DND-41 (cell line): ENCODE data around the gene SDCCAG8.

ENCODE experiments used
- ATAC-seq: fragments of 200-7000 bp; cut with Tn5 transposase; 3 replicates; pipeline ENCODE4 v1.9.1; 2021; ENCODE audit warnings: low read depth; ENCODE audit not compliant: insufficient read depth
- DNase-seq: peaks from one replicate; pipeline ENCODE4 v3.0.0-alpha.2; 2020
- H2AFZ ChIP-seq: 2 replicates; pipeline ENCODE4 v1.6.0; 2012; ENCODE audit warnings: low read depth, low read length
- H3K27ac ChIP-seq: 2 replicates; pipeline ENCODE4 v1.5.1; 2012; ENCODE audit warnings: low read length, inconsistent platforms
- H3K27me3 ChIP-seq: fragments of 200-600 bp; sonication (generic); 2 replicates; pipeline ENCODE4 v1.6.0; 2012; ENCODE audit warnings: low read length, mild to moderate bottlenecking, inconsistent platforms; ENCODE audit not compliant: insufficient read depth, poor library complexity
- H3K36me3 ChIP-seq: 2 replicates; pipeline ENCODE4 v1.5.1; 2012; ENCODE audit warnings: low read length, inconsistent platforms; ENCODE audit not compliant: insufficient read depth
- H3K4me1 ChIP-seq: 2 replicates; pipeline ENCODE4 v1.5.1; 2012; ENCODE audit warnings: mild to moderate bottlenecking, low read length; ENCODE audit not compliant: insufficient read depth
- H3K4me2 ChIP-seq: 2 replicates; pipeline ENCODE4 v1.6.0; 2012; ENCODE audit warnings: mild to moderate bottlenecking, moderate library complexity, low read length, inconsistent platforms; ENCODE audit not compliant: insufficient read depth
- H3K4me3 ChIP-seq, 2 experiments: fragments of 200-600 bp in 1 of 2; shearing (Covaris generic) in 1 of 2; 2 replicates each; pipeline ENCODE4 v1.5.1; 2012 to 2016; ENCODE audit warnings: inconsistent platforms in 2 of 2, low read length in 2 of 2, mild to moderate bottlenecking in 2 of 2, low read depth in 1 of 2, moderate library complexity in 1 of 2
- H3K79me2 ChIP-seq: 2 replicates; pipeline ENCODE4 v1.6.0; 2012; ENCODE audit warnings: low read length, inconsistent platforms; ENCODE audit not compliant: insufficient read depth
- H3K9ac ChIP-seq: 2 replicates; pipeline ENCODE4 v1.6.0; 2012; ENCODE audit warnings: low read depth, mild to moderate bottlenecking, inconsistent platforms, low read length, moderate library complexity
- H3K9me3 ChIP-seq: 2 replicates; pipeline ENCODE4 v1.5.1; 2012; ENCODE audit warnings: low read length, moderate library complexity, mild to moderate bottlenecking, inconsistent platforms; ENCODE audit not compliant: insufficient read depth, severe bottlenecking
- H4K20me1 ChIP-seq: 2 replicates; pipeline ENCODE4 v1.6.0; 2012; ENCODE audit warnings: low read length; ENCODE audit not compliant: insufficient read depth
- EZH2 ChIP-seq: IDR thresholded peaks from 3 replicates; pipeline ENCODE4 v1.6.1; 2012; ENCODE audit warnings: borderline replicate concordance, low read depth, mild to moderate bottlenecking, moderate library complexity, low read length, inconsistent platforms; ENCODE audit not compliant: severe bottlenecking
- TF ChIP-seq, protein P1 (sequence below): IDR thresholded peaks from 2 replicates; pipeline ENCODE4 v1.5.1; 2012; ENCODE audit warnings: borderline replicate concordance, low read length, moderate library complexity, mild to moderate bottlenecking; ENCODE audit not compliant: poor library complexity, severe bottlenecking; ENCODE audit errors: extremely low read depth

SDCCAG8 gene

DNA sequence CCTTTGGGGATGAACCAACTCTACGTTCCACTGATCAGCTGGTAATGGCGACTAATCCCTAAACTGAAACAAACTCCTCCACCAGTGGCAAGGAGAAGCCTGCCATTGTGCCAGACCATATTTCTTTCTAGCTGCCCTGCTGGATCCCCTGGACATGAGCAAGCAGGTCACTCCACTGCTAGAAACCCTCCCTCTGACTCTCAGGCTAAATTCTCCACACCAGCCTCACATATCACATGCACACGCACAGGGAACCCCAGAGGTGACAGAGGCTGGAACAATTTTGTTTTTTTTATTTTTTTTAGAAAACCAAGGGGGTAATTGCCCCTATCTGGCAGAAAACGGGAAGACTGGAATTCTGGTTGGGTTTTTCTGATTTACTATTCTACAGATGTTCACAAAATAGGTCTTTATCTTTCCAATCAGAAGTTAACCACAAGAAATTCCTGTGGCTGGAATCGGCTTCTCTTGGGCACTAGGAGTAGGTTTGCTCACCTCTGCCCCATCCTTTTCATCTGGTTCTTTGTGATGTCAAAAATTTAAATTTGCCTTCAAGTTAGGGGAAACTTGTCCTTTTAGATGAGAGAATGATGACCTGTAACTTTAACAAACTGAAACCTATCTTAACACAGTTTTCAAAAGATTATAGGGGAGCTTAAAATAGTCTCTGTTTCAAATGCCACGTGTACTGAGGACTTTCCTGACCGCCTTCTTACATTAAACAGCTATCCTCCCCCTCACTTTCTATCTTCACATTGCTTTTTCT lies 258.1 kb downstream of the SDCCAG8 start:
- TF ChIP-seq, protein P1, sequence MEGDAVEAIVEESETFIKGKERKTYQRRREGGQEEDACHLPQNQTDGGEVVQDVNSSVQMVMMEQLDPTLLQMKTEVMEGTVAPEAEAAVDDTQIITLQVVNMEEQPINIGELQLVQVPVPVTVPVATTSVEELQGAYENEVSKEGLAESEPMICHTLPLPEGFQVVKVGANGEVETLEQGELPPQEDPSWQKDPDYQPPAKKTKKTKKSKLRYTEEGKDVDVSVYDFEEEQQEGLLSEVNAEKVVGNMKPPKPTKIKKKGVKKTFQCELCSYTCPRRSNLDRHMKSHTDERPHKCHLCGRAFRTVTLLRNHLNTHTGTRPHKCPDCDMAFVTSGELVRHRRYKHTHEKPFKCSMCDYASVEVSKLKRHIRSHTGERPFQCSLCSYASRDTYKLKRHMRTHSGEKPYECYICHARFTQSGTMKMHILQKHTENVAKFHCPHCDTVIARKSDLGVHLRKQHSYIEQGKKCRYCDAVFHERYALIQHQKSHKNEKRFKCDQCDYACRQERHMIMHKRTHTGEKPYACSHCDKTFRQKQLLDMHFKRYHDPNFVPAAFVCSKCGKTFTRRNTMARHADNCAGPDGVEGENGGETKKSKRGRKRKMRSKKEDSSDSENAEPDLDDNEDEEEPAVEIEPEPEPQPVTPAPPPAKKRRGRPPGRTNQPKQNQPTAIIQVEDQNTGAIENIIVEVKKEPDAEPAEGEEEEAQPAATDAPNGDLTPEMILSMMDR = no peak
- no peak for TF ChIP-seq EZH2
- Histone ChIP-seq H2AFZ (no peak overlapping the region), H3K9ac (no peak overlapping the region), H3K36me3 (peaks cover 19% of the 10 kb centered on the region), H3K27me3 (no peaks in the 10 kb centered on the region), H3K4me2 (no peak overlapping the region), H3K79me2 (no peaks in the 10 kb centered on the region), H3K4me3 (no peak overlapping the region), H3K4me1 (no peaks in the 10 kb centered on the region; the same call in 1 of the 2 replicates), H3K9me3 (peaks cover 12% of the 10 kb centered on the region), H4K20me1 (no peaks in the 10 kb centered on the region), H3K27ac (no peak overlapping the region)
- DNase-seq (no peak), ATAC-seq (no peak)

GRCh38 chr1:243514927-243515326 lies 259.1 kb downstream of the SDCCAG8 start:
- Histone ChIP-seq H3K4me1 (no peaks in the 10 kb centered on the region), H3K9ac (no peak overlapping the region), H3K36me3 (peaks cover 19% of the 10 kb centered on the region), H3K9me3 (peaks cover 12% of the 10 kb centered on the region), H3K4me3 (no peak overlapping the region), H3K4me2 (no peak overlapping the region), H3K79me2 (no peaks in the 10 kb centered on the region), H4K20me1 (no peaks in the 10 kb centered on the region), H2AFZ (no peak overlapping the region), H3K27me3 (no peaks in the 10 kb centered on the region), H3K27ac (no peak overlapping the region)
- ATAC-seq (no peak), DNase-seq (no peak)
- TF ChIP-seq, protein P1 = no peak
- no peak for TF ChIP-seq EZH2

GRCh38 chr1:243520831-243521230 lies 265.0 kb downstream of the SDCCAG8 start:
- H3K4me2 ChIP-seq = no peak overlapping the region
- no peak overlapping the region for H2AFZ ChIP-seq
- H4K20me1 ChIP-seq = no peaks in the 10 kb centered on the region
- peaks cover 6% of the 10 kb centered on the region; the same call in 1 of the 2 replicates for H3K36me3 ChIP-seq
- ATAC-seq (no peak), DNase-seq (no peak)
- TF ChIP-seq EZH2 = no peak
- TF ChIP-seq, protein P1 = no peak
- no peak overlapping the region for H3K9ac ChIP-seq
- no peaks in the 10 kb centered on the region; the same call in 1 of the 2 replicates for H3K4me1 ChIP-seq
- H3K79me2 ChIP-seq = no peaks in the 10 kb centered on the region
- H3K27me3 ChIP-seq = no peaks in the 10 kb centered on the region
- H3K9me3 ChIP-seq = peaks cover 12% of the 10 kb centered on the region
- no peak overlapping the region for H3K27ac ChIP-seq
- H3K4me3 ChIP-seq = no peak overlapping the region
